BLaER1 (cell line): ENCODE data around the gene PHOSPHO1.
A peak's percentile ranks its signal among the peaks of the same experiment; 100 is the strongest.

Experiments
- H3K27ac ChIP-seq: shearing (Covaris generic); formaldehyde crosslinking; 2 replicates; pipeline ENCODE4 v1.8.1; 2022
- H3K27me3 ChIP-seq: shearing (Covaris generic); formaldehyde crosslinking; 2 replicates; pipeline ENCODE4 v1.8.1; 2022
- H3K36me3 ChIP-seq: shearing (Covaris generic); formaldehyde crosslinking; 2 replicates; pipeline ENCODE4 v1.8.1; 2022
- H3K4me1 ChIP-seq: shearing (Covaris generic); formaldehyde crosslinking; 2 replicates; pipeline ENCODE4 v1.8.1; 2022
- H3K4me2 ChIP-seq: shearing (Covaris generic); formaldehyde crosslinking; 2 replicates; pipeline ENCODE4 v1.8.1; 2022
- H3K4me3 ChIP-seq: shearing (Covaris generic); formaldehyde crosslinking; 2 replicates; pipeline ENCODE4 v1.8.1; 2022
- H3K9ac ChIP-seq: shearing (Covaris generic); formaldehyde crosslinking; 2 replicates; pipeline ENCODE4 v1.8.1; 2022
- H3K9me3 ChIP-seq: shearing (Covaris generic); formaldehyde crosslinking; 2 replicates; pipeline ENCODE4 v1.8.1; 2022
- H4K20me1 ChIP-seq: shearing (Covaris generic); formaldehyde crosslinking; 2 replicates; pipeline ENCODE4 v1.8.1; 2022
- Cebpa-rat ChIP-seq: shearing (Covaris generic); IDR thresholded peaks from 2 replicates; pipeline ENCODE4 v1.8.1; 2022

The PHOSPHO1 gene

DNA sequence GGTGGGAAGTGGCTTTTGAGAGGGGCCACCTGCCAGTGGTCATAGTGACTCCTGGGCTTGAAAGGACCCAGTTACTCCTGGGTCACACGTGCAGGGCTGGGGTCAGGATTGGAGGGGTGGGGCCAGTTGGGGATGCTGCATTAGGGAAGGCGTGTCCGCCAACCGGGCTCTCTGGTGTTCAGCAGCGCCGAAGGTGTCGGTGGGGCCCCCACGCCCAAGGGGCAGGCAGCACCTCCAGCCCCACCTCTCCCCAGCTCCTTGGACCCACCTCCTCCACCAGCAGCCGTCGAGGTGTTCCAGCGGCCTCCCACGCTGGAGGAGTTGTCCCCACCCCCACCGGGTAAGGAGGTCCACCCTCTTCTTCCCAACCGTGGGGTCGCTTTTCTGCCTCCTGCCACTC is 10.6 kb downstream of the PHOSPHO1 start:
- no peak for TF ChIP-seq Cebpa-rat
- Histone ChIP-seq H4K20me1 (peaks cover 29% of the 10 kb centered on the region), H3K27ac (no peak overlapping the region), H3K4me2 (no peak overlapping the region), H3K27me3 (peaks cover 34% of the 10 kb centered on the region), H3K4me3 (no peak overlapping the region), H3K36me3 (no peaks in the 10 kb centered on the region), H3K4me1 (peaks cover 62% of the 10 kb centered on the region), H3K9me3 (no peaks in the 10 kb centered on the region), H3K9ac (no peak overlapping the region)

DNA sequence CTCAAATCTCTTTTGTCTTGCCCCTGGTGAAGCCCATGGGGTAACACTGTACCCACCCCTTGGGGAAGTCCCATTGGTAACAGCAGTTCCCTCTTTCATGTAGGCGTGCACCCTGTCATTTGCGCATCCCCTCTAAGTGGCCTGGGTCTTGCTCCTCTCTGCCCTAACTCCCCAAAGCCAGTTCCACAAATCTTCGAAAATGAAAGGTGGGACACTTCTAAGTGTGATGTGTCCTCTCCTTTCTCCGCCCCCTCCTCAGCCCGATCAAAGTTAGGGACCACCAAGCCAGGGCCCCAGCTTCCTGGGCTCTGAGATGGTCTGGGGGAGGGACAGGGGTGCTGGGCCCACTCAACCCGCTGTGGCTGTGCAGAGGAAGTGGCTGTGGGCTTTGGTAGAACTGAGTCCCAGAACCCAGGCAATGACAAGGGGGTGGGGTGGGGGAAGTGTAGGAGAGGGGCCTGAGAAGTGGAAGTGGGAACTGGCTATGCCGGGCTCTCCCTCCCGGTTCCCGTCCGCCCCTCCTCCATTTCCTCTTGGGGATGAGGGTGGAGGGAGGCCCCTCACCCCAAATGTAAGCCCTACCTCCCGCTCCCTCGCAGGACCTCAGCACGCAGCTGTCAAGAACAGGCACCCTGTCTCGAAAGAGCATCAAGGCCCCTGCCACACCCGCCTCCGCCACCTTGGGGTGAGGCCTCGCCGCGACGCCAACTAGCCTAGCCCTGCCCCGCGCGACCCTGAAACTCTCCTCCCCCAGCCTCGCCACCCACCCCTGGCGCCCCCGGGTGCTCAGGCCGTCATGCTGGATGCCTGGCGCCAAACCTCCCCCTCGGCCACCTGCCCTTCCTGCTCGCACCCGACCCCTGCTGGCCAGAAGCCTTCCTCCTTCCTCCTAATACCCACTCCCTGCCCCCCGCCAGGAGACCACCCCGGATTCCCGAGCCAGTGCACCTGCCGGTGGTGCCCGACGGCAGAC is 11.4 kb downstream of the PHOSPHO1 start:
- no peaks in the 10 kb centered on the region for H3K36me3 ChIP-seq
- no peaks in the 10 kb centered on the region for H3K9me3 ChIP-seq
- peaks cover 26% of the 10 kb centered on the region for H3K27me3 ChIP-seq
- H3K27ac ChIP-seq = peak overlapping the region; percentile 30; the same call in 1 of the 2 replicates
- H3K4me3 ChIP-seq = no peak overlapping the region
- no peak for TF ChIP-seq Cebpa-rat
- H3K4me1 ChIP-seq = peaks cover 62% of the 10 kb centered on the region
- no peak overlapping the region for H3K9ac ChIP-seq
- peak overlapping the region; percentile 94 for H3K4me2 ChIP-seq
- peaks cover 21% of the 10 kb centered on the region for H4K20me1 ChIP-seq

DNA sequence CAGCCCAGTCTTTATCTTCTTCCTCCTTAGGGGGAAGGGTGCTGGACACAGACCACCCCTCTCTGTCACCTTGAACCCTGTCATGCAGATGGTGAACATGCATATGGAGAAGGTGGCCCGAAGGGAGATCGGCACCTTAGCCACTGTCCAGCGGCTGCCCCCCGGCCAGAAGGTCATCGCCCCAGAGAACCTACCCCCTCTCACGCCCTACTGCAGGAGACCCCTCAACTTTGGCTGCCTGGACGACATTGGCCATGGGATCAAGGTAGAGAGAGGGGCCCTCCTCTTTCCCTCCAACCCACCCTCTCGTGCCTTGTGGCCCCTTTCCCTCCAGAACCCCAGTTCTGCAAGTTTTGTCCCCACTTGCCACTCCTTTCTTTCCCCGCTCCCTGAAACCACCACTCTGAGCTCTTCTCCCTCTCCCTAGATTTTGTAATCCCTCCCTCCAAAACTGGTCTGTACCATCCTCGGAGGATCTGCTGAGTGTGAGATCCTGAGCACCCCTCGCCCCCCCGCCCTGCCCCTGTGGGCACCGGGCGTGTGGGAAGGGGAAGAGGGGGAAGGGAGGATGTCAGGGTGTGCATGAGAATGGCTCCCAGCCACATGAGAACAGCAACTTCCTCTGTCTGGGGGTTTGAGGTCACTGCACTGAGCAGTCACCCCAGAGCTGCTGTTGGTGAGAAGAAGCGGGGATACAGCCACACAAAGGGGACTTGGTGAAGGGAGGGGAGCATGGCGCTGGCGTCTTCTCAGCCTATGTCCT is 12.8 kb downstream of the PHOSPHO1 start:
- Histone ChIP-seq H3K9ac (peak overlapping the region; percentile 46; the same call in 1 of the 2 replicates), H3K36me3 (no peaks in the 10 kb centered on the region), H3K4me3 (0 out of 2 replicates have a peak overlapping the region, but pooled peaks have one; percentile 33), H4K20me1 (peaks cover 7% of the 10 kb centered on the region; the same call in 1 of the 2 replicates), H3K4me1 (peaks cover 68% of the 10 kb centered on the region), H3K9me3 (no peaks in the 10 kb centered on the region), H3K27me3 (peaks cover 12% of the 10 kb centered on the region), H3K27ac (peak overlapping the region; percentile 64), H3K4me2 (peak overlapping the region; percentile 94)
- TF ChIP-seq Cebpa-rat = no peak

DNA sequence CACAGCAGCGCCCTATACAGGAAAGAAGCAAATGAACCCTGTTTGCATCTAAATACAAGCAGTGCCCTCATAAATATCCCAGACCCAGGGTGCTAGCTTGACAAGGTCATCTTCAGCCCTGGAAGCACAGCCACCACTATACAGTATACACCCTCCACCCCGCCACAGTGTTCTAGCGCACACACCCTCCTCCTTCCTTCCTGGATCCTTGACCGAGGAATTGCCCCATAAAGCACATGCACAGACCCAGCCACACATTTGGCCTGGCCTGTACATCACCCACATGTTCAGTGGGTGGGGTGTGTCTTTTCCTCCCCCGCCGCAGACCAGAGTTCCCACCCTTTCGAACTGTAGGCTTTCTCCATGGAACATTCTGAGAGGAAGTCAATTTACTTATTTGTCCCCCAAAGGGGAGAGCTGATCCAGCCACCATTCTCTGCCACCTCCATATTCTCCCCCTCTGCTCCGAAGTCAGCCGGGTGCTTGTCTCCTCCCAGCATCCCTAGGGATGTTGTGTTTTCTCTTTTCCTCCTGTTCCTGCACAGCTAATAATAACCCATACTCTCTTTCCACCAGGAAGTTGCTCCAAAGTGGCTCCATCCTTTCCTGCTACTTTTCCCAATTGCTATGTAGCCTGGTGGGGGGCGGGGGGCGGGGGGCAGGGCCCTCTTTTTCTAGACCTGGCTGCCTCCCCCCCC is 13.5 kb downstream of the PHOSPHO1 start:
- no peak overlapping the region for H3K27ac ChIP-seq
- no peaks in the 10 kb centered on the region for H3K9me3 ChIP-seq
- peak overlapping the region; percentile 94 for H3K4me2 ChIP-seq
- peaks cover 75% of the 10 kb centered on the region for H3K4me1 ChIP-seq
- H3K9ac ChIP-seq = no peak overlapping the region
- no peaks in the 10 kb centered on the region; the same call in 1 of the 2 replicates for H4K20me1 ChIP-seq
- H3K4me3 ChIP-seq = no peak overlapping the region
- no peaks in the 10 kb centered on the region for H3K36me3 ChIP-seq
- TF ChIP-seq Cebpa-rat = no peak
- H3K27me3 ChIP-seq = peaks cover 5% of the 10 kb centered on the region

DNA sequence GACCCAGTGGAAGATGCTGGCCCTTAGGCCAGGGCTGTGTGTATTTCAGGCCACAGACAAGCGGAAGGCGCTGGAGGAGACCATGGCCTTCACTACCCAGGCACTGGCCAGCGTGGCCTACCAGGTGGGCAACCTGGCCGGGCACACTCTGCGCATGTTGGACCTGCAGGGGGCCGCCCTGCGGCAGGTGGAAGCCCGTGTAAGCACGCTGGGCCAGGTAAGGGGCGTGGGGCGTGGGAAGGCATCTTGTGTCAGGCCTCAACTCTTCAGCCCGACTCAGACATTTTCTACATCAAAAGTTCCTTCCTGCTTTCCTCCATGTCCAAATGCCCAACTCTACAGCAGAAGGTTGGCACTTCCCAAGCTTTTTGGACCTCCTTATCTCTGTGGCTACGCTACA is 14.1 kb downstream of the PHOSPHO1 start:
- no peak overlapping the region for H3K27ac ChIP-seq
- no peak overlapping the region for H3K4me3 ChIP-seq
- no peaks in the 10 kb centered on the region for H3K36me3 ChIP-seq
- peak overlapping the region; percentile 94 for H3K4me2 ChIP-seq
- no peaks in the 10 kb centered on the region for H3K9me3 ChIP-seq
- no peak overlapping the region for H3K9ac ChIP-seq
- no peaks in the 10 kb centered on the region for H4K20me1 ChIP-seq
- H3K27me3 ChIP-seq = no peaks in the 10 kb centered on the region
- H3K4me1 ChIP-seq = peaks cover 82% of the 10 kb centered on the region
- no peak for TF ChIP-seq Cebpa-rat

DNA sequence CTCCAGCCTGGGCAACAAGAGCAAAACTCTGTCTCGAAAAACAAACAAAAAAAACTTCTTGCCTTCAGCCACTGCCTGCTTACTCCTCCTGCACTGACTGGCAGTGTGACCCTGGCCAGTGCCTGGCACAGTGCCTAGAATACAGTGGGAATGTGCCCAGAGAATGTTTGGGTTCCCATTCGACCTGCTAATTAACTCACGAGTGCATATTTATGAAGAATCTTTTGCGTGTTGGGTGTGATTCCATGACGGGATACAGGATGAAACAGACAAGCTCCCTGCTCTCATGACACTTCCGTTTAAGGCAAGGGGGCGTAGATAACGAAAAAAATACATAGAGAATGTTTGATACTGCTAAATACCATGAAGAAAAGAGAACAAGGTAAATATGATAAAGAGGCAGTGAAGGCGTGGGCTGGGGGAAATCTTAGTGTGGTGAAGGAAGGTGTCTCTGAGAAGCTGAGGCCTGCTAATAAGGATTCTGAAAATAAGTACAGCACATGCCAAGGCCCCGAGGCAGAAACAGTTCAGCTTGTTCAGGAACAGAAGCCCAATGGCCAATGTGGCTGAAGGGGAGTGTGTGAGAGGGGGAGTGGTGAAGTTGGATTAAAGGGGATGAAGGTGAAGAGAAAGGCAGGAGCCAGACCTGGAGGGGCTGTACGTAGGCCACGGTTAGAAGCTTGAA is 15.8 kb downstream of the PHOSPHO1 start:
- Histone ChIP-seq H3K36me3 (no peaks in the 10 kb centered on the region), H3K9me3 (no peaks in the 10 kb centered on the region), H3K9ac (no peak overlapping the region), H3K4me2 (no peak overlapping the region; the same call in 1 of the 2 replicates), H3K4me3 (no peak overlapping the region), H3K27me3 (no peaks in the 10 kb centered on the region), H3K27ac (no peak overlapping the region), H3K4me1 (peaks cover 98% of the 10 kb centered on the region), H4K20me1 (no peaks in the 10 kb centered on the region)
- TF ChIP-seq Cebpa-rat = no peak

DNA sequence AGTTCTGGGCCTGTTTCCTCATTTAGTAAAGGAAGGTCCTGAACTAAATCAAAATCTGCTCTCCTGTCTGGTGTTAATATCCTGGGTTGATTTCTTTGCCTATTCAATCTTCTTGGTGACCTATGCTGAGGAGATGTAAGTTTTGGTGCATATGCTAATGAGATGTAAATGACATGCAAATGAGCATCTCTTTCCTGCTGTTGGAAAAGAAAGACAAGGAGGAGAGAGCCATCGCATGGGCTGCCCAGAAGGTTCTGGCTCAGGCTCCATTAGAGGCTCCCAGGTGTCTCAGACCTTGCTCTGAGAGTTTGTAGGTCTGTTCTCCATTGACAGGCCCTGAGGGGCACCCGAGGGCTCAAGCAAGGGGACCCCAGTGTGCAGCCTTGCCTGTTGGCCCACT is 16.7 kb downstream of the PHOSPHO1 start:
- TF ChIP-seq Cebpa-rat = no peak
- H3K4me3 ChIP-seq = no peak overlapping the region
- no peak overlapping the region for H3K9ac ChIP-seq
- peak overlapping the region; percentile 91 for H3K4me2 ChIP-seq
- H3K27me3 ChIP-seq = no peaks in the 10 kb centered on the region
- H3K9me3 ChIP-seq = no peaks in the 10 kb centered on the region
- H3K27ac ChIP-seq = no peak overlapping the region
- peaks cover 99% of the 10 kb centered on the region for H3K4me1 ChIP-seq
- H3K36me3 ChIP-seq = no peaks in the 10 kb centered on the region
- H4K20me1 ChIP-seq = no peaks in the 10 kb centered on the region

DNA sequence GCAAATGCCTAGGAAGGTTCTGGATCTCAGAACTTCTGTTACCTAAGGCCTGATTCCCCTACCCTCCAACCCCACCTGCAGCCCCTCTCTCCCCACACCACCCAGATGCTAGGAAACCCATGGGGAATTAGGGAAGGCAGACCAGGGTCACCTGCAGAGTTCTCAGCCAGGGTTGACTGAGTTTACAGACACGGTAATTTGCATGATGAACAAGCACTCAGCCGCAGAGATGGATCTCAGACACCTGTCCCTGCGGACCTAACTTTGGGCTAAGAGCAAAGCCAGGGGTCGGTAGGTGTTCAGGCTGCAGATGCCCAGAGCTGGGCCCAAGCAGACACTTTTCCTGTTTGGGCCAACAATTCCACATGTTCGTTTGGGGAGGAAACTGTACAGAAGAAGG is 17.2 kb downstream of the PHOSPHO1 start:
- no peak overlapping the region for H3K4me3 ChIP-seq
- no peaks in the 10 kb centered on the region for H3K36me3 ChIP-seq
- H3K27me3 ChIP-seq = no peaks in the 10 kb centered on the region
- H3K9ac ChIP-seq = no peak overlapping the region
- no peak for TF ChIP-seq Cebpa-rat
- H3K4me2 ChIP-seq = peak overlapping the region; percentile 91
- peaks cover 98% of the 10 kb centered on the region for H3K4me1 ChIP-seq
- H3K9me3 ChIP-seq = no peaks in the 10 kb centered on the region
- H3K27ac ChIP-seq = no peak overlapping the region
- H4K20me1 ChIP-seq = no peaks in the 10 kb centered on the region
